Dedifferentiated amniotic fluid mesenchymal stem cell (primary cell): ENCODE measurements around the gene LMO1.

Source experiments
- DNase-seq: peaks from one replicate; pipeline ENCODE4 v3.0.0-alpha.2; 2016; ENCODE audit errors: extremely low spot score

The LMO1 gene

DNA sequence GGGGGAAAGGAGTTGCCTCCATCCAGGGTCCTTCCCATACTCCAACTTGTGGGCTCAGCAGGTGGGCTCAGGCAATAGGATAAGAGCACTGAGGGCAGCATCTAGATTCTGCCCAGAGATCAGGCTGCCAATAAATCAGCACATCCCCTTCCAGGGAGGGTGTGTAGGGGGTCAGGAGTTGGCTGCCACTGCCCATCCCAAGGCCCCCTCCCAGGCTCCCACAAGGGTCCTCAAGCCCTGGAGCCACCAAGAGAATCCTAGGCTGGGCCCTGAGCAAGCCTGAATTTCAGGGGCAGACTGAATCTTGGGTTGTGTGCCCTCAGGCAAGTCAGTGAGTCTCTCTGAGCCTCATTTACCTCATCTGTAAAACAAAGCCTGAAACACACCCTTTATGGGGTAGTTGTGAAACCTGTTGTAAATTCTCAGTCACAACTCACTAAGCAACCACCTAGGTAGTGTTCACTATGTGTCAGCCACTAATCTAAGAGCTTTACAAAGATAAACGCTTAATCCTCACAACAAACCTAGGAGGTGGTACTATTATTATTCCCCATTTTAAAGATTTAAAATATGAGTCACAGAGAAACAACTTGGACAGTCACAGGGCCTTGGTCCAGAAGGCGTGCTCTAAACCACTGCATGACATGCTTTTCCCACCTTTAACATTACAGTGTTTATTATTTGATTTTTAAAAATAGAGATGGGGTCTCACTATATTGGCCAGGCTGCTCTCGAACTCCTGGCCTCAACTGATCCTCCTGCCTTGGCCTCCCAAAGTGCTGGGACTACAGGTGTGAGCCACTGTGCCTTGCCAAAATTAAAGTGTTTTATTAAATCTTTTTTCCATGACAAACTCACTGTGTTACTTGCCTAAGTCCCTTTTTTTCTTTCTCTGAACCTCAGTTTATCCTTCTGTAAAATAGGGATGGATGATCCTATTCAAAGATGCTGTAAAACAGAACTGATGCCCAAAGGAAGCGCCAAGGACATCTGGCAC is 36.2 kb downstream of the LMO1 start:
- no peak for DNase-seq

DNA sequence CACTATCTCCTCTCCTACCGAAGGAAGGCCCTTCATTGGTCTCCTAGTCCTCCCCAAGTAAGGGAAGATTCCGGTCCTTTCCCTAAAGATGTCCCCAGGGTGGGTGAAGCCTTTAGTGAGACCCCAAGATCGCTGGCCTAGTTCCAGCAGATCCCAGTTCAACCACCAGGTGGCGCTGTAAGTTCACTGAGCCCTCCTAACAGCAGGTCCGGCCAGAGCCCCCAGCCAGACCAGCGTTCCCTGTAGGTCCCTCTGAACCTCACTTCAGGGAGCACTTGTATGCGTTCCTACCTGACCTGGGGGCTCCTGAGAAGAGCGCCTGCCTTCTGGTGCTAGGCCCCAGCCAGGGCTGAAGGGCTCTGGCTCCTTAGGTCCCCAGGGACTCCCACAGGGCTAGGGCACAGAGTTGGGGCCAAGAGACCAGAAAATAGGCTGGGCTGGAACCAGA is 38.1 kb downstream of the LMO1 start:
- peak; percentile 38 for DNase-seq

GRCh38 chr11:8224711-8225110 is 39.0 kb downstream of the LMO1 start:
- DNase-seq, result no peak

GRCh38 chr11:8224161-8224591 is 39.5 kb downstream of the LMO1 start:
- no peak for DNase-seq

DNA sequence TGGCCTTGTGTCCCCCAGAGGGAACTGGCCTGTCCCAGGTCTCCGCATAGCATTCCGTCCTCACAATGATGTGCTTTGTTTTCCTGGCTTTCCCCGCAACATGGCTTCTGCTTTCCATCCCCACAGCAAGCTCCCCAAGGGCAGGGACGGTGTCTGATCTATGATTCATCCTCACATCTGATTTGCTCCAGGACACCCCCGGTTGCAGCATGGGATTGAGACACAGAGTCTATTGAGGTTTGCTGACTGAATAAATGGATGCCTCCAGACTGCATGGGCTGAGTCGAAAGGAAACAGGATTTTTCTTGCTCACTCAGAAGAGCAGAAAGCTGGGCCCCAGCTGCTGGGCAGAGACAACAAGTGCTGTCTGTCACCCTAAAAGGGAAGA is 40.2 kb downstream of the LMO1 start:
- no peak for DNase-seq

DNA sequence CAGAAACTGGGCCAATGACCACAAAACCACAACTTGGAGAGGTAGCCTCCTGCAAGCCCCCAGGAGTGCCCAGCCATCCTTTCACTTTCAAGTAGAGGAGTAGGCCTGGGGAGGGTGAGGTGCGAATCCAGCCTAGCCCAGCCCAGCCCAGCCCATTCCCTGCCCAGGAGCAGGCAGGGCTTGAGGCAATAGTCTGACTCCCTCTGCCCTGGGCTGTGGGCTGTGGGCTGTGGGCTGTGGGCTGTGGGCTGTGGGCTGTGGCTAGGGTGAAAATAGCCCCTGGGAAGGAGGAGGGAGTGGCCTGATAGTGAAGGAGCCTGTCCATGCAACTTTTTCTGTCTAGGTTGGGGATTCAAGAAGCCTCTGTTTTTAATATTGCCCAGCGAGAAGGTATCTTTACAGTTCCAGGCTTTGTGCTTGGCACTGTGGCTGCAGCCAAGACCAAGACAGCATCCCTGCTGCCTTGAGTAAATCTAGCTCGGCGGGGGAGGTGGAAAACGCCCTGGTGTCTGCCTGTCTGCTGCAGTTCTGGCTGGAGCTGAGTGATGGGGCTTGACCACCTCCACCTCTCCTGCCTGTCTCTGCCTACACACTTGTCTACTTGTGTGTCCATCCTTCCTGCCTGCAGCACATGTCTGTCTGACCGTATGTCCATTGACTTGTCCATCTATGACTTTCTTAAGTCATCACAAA is 40.7 kb downstream of the LMO1 start:
- DNase-seq, result no peak

- DNase-seq, result no peak
Measured at GRCh38 chr11:8221917-8222495, 41.7 kb downstream of the LMO1 start.

GRCh38 chr11:8221046-8221723 is 42.5 kb downstream of the LMO1 start:
- DNase-seq, result no peak

DNA sequence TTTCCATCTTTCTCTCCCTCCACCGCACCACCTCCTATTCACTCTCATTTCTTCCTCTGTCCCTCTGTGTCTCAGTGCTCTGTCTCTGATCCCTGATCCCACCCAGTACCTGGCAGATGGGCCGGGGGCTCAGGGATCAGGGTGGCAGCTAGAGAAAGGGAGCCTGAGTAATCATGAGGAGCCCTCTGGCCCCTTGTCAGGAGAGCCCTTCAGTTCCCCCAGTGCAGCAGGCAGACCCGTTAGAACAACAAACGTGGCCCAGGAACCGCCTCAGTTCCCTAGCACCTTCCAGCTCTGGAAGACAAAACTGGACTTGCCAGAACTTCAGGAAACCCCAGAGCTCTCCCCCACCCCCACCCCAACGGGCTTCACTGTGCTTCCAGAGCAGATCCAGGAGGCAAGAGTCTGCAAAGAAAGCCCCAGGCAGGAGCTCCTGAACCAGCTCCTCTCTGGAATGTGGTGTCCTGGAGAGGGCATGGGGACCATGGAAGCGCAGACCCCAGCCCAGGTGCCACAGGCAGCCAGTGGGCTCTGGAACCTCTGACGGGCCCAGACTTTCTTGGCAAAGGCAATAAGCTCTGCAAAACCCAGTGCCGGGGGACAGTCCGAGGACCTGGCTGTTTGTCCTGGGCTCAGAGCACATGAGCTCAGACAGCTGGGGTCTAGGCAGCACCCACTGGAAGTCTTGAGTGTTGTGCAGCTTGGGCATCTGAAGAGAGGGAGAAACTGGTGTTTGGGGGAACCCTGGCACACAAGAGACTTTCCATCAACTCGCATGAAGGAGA is 43.2 kb downstream of the LMO1 start:
- DNase-seq, result no peak

DNA sequence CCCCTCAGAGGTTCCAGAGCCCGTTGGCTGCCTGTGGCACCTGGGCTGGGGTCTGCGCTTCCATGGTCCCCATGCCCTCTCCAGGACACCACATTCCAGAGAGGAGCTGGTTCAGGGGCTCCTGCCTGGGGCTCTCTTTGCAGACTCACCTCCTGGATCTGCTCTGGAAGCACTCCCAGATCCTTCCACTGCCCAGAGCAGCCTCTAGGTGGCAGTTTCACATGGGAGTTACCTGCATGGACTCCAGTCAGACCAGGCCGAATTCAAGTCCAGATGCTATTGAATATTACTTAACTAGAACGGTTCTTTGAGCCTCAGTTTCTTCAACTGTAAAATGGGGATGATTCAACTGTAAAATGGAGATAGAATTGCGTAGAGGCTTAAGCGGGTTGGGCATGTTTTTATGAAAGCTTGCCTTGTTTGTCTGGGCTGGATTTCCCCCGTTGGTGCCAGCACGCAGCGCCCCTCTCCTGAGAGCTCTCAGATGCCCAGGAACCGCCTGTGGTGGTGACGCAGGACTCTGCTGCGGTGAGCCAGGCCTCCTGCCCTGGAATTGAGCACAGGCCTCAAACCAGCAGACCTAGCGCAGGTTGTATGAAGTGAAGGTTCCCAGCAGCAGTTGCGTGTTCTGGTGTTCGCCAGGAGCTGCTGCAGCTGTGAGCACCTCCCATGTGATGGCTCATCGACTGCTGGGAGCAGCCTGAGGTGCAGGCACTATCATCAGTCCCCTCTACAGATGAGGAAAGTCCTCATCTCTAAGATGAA is 44.2 kb downstream of the LMO1 start:
- DNase-seq, result no peak

- no peak for DNase-seq
Measured at GRCh38 chr11:8218840-8219239, 44.8 kb downstream of the LMO1 start.

- DNase-seq, result no peak
Measured at GRCh38 chr11:8218409-8218808, 45.3 kb downstream of the LMO1 start.

GRCh38 chr11:8217926-8218325 is 45.8 kb downstream of the LMO1 start:
- no peak for DNase-seq

DNA sequence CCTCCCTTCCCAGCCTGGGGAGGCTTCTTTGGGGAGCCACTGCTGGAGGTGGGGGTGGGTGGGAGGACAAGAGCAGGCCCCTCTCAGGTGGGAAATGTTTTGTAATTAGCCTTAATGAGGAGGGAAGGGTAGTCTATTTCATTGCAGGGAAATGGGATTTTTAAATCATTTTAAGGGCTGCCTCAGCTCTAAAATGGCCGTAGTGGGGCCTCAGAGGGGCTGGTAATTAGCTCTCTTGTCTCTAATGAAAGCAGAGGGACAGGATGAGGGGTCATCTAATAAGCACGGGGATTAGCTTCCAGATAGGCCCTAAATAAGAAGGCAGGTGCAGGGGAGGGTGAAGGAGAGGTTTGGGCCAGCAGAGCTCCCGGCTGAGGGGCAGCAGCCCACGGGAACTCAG is 46.5 kb downstream of the LMO1 start:
- DNase-seq, result no peak

DNA sequence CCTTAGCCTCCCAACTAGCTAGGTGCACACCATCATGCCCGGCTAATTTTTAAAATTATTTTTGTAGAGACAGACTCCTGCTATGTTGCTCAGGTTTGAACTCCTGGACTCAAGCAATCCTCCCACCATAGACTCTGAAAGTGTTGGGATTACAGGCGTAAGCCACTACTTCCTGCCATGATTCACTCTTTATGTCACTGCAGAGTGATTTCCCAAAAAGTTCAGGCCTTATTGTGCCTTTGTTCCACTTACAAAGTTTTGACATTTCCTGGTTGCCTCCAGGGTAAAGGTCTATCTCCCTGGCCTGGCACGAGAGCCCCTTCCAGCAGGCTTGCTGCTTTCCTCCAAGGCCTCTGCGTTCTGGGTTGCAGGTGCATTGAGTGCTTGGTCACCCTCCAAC is 50.3 kb downstream of the LMO1 start:
- DNase-seq, result no peak

DNA sequence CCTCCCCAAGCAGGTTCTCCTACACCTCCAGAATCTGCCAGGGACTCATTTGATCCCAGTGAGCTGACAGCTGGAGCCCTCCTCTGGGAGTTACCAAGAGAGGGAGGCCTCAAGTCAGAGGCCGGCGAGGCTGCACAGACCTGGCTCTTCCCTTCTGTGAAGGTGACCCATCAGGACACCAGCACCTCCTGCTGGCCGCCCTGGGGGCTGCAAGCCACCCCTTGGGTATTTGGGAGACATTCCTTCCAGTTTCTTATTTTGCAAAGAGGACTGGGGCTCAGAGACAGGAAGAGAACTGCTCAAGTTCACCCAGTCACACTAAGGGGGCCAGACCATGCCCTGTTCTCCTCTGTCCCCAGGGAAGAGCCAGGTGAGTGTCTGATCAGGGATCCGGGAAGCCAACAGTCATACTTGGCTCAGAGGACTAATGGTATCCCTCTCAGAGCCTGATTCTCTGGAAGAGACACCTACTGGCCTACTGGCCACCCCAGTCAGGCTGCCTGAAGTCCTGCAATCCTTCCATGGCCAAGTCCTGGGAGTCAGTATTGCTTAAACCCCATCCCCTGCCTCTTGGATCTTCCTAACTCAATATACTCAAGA is 54.4 kb downstream of the LMO1 start:
- no peak for DNase-seq

DNA sequence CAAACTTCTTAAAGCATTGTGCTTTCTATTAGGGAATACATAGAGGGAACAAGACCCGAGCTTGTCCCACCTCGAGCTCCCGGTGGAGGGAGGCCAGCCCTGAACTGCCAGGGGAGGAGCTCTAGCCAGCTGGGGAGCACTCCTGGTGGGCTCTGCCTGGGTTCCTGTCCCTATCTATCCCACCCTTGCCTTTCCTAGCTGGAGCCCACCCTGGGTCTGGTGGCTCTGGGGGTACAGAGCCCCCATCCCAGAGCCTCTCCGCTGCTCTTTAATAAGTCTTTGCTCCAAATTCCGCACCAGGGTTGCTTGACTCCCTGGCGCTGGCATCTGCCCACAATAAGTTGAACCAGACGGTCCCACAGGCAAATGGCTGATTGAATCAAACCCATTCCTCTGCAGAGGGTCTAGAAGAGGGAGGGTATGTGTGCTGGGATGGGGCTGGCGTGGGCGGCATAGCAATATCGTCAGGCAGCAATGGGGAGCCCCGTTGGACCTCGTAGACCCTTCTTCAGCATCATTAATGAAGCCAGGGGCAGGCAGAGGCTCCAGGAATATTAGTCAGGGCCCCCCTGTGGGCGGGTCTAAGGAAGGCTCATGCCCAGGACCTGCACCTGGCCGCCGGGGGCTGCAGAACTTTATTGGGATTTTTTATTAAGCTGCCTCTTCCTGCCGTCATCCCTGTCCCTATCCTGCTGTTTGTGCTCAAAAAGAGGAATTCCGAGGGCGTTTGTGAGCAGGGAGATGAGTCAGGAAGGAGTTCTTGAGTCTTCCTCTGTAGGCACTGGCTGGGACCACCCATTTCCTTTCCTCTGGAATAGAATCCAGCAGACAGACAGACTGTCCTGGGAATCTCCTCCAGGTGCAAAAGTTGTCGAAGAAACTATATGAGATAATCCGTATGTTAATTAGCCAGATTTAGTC is 56.3 kb downstream of the LMO1 start:
- DNase-seq, result no peak

DNA sequence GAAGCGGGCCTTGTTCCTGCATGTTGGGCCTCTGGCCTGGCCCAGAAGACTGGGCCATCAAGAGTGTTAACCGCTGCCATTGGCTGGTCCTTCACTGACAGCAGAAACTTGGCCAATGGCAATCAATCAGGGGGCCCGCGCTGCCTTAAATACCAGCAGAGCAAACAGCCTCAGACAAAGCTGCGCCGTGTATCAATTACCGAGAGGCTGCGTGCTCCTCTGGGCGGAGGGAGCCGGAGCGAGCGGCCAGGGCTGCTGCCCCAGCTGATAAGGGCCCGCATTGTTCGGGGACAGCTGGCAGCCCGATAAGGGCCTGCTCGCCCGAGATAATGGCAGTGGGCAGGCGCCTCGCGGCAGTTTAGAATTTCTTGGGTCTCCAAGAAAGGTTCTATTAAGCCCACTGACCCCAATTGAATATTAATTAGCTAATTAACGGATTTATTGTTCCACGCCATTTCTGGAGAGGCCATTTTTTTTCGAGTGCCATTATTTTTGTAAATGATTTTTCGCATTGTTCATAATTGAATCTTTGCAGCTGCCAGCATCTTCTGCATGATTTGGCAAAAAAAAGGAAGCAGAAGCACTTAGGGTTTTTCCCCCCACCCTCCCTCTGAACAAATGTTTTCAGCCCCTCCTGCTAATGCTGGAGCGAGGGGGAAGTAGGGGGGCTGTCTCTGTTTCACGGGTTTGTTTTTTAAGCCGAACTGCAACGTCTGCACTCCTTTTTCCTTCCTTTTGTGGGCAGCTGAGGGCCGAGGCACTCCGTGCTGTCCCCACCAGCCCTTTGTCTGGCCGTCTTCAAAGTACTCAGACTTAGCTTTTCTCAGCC is 57.2 kb downstream of the LMO1 start:
- DNase-seq, result no peak
